HepG2 (cell line): ENCODE data around the gene CUL2. TPM values are rescaled to one million over a fixed set of nuclear protein-coding genes. Genes with fewer than 3 reads are reported as not detected.

Experiments
- ATAC-seq: fragments of 200-7000 bp; cut with Tn5 transposase; 3 replicates; pipeline ENCODE4 v1.9.1; 2020; ENCODE audit warnings: mild to moderate bottlenecking, moderate library complexity
- BruUV-seq: library from RNA; stranded (reverse); fragments of 400-500 nt; replicated peaks from 2 replicates; lab custom pipeline; 2021; lab: Mats Ljungman, UMichigan
- CTCF ChIA-PET: fragments of 300-600 bp; formaldehyde crosslinking; extraction: SDS; loops from one replicate; lab custom pipeline; 2021; ENCODE audit warnings: low total read pairs, inconsistent platforms, low intra/inter-chr PET ratio; lab: Yijun Ruan, JAX
- POLR2A ChIA-PET: fragments of 350-600 bp; sonication (Branson Sonifier 250); formaldehyde crosslinking; loops from one replicate; lab custom pipeline; 2020; ENCODE audit warnings: antibody characterized with exemption, inconsistent platforms; lab: Yijun Ruan, JAX
- DNase-seq: peaks from one replicate; pipeline ENCODE4 v3.0.0-alpha.2; 2015; ENCODE audit warnings: low spot score
- FAIRE-seq: peaks from 3 replicates; lab custom pipeline; 2011; peaks lifted over from hg19 to GRCh38; lab: Jason Lieb, UNC
- H2AFZ ChIP-seq: one replicate; pipeline ENCODE4 v1.6.1; 2011; ENCODE audit warnings: low read length, inconsistent platforms
- H3K27ac ChIP-seq: fragments of 300-600 bp; 3 replicates; pipeline ENCODE4 v1.8.0; 2011; ENCODE audit warnings: mixed run types, mild to moderate bottlenecking, mixed read lengths, low read length, inconsistent platforms; ENCODE audit not compliant: insufficient read depth; ENCODE audit errors: extremely low read length
- H3K27me3 ChIP-seq, 2 experiments: fragments of 200-600 bp in 1 of 2; 2 replicates in 1 of 2; 3 replicates in 1 of 2; pipeline versions ENCODE4 v1.6.0 to v1.8.0; 2011; ENCODE audit warnings: low read length in 2 of 2, mild to moderate bottlenecking in 2 of 2, moderate library complexity in 2 of 2, inconsistent platforms in 1 of 2; ENCODE audit not compliant: insufficient read depth in 2 of 2, control insufficient read depth in 1 of 2
- H3K36me3 ChIP-seq, 2 experiments: fragments of 200-600 bp in 1 of 2; replicated peaks in 1 of 2; 2 replicates in 1 of 2; 3 replicates in 1 of 2; pipeline versions ENCODE4 v1.5.1 to v1.8.0; 2011; ENCODE audit warnings: low read length in 2 of 2, inconsistent platforms in 1 of 2; ENCODE audit not compliant: insufficient read depth in 2 of 2, control insufficient read depth in 1 of 2
- H3K4me1 ChIP-seq: 2 replicates; pipeline ENCODE4 v1.5.1; 2012; ENCODE audit warnings: low read length, inconsistent platforms; ENCODE audit not compliant: insufficient read depth
- H3K4me2 ChIP-seq: 2 replicates; pipeline ENCODE4 v1.6.0; 2011; ENCODE audit warnings: low read depth, low read length, inconsistent platforms
- H3K4me3 ChIP-seq, 3 experiments: fragments of 200-600 bp in 1 of 3; sonication (generic), shearing (Covaris generic) in 1 of 3; replicated peaks in 1 of 3; 2 replicates each; pipeline ENCODE4 v1.5.1; 2011 to 2016; ENCODE audit warnings: low read length in 3 of 3, inconsistent platforms in 2 of 3, low read depth in 2 of 3, mild to moderate bottlenecking in 2 of 3, control low read depth in 1 of 3, mixed read lengths in 1 of 3; ENCODE audit not compliant: insufficient read depth in 1 of 3
- H3K79me2 ChIP-seq: one replicate; pipeline ENCODE4 v1.6.1; 2011; ENCODE audit warnings: low read length, inconsistent platforms; ENCODE audit not compliant: insufficient read depth
- H3K9ac ChIP-seq: 2 replicates; pipeline ENCODE4 v1.6.0; 2011; ENCODE audit warnings: mild to moderate bottlenecking, low read depth, low read length, inconsistent platforms; ENCODE audit not compliant: insufficient read depth
- H3K9me3 ChIP-seq: 2 replicates; pipeline ENCODE4 v1.5.1; 2012; ENCODE audit warnings: mild to moderate bottlenecking, low read length
- H4K20me1 ChIP-seq: 2 replicates; pipeline ENCODE4 v1.6.0; 2011; ENCODE audit warnings: inconsistent platforms, mild to moderate bottlenecking, low read length, moderate library complexity; ENCODE audit not compliant: insufficient read depth
- E2F1 ChIP-seq: sonication (generic); formaldehyde crosslinking; IDR thresholded peaks from 2 replicates; pipeline ENCODE4 v1.5.0; 2020; ENCODE audit warnings: missing genetic modification reagents
- HNF4A ChIP-seq: sonication (generic); formaldehyde crosslinking; IDR thresholded peaks from 2 replicates; pipeline ENCODE4 v1.4.0; 2020; ENCODE audit warnings: missing genetic modification reagents
- MAFF ChIP-seq: IDR thresholded peaks from 2 replicates; pipeline ENCODE4 v1.6.1; 2011; ENCODE audit warnings: low read depth, low read length, improper control_type of control experiment
- MAFK ChIP-seq, 2 experiments: IDR thresholded peaks in 1 of 2; conservative IDR thresholded peaks in 1 of 2; 2 replicates each; pipeline ENCODE4 v1.6.1; 2011; ENCODE audit warnings: improper control_type of control experiment in 2 of 2, low read length in 2 of 2
- MXD3 ChIP-seq: IDR thresholded peaks from 2 replicates; pipeline ENCODE4 v1.6.1; 2016; ENCODE audit warnings: mild to moderate bottlenecking, missing biosample characterization, missing genetic modification reagents
- TEAD3 ChIP-seq: optimal IDR thresholded peaks from 2 replicates; pipeline ENCODE3; 2016; ENCODE audit warnings: borderline replicate concordance
- ZBTB44 ChIP-seq: sonication (generic); formaldehyde crosslinking; IDR thresholded peaks from 2 replicates; pipeline ENCODE4 v1.4.0; 2020; ENCODE audit warnings: missing genetic modification reagents
- ZNF253 ChIP-seq: sonication (generic); formaldehyde crosslinking; IDR thresholded peaks from 2 replicates; pipeline ENCODE4 v1.8.0; 2022; ENCODE audit warnings: mild to moderate bottlenecking, missing genetic modification reagents, borderline replicate concordance
- WGBS: methylation state at CpG from one replicate; pipeline ENCODE4 v1.1.6; 2017; ENCODE audit warnings: low lambda C conversion rate; 5-methylcytosine and 5-hydroxymethylcytosine counted together
- in situ Hi-C: cut with HindIII; loops from 2 replicates; pipeline ENCODE4 v1.10.0; 2017; ENCODE audit warnings: low pct_unique_long_range_greater_than_20kb; ENCODE audit not compliant: extremely low pct_ligation_motif_present
- intact Hi-C: fragments of 100-400 bp; cut with micrococcal nuclease; formaldehyde crosslinking; loops from one replicate; pipeline ENCODE4 v1.10.0; 2022; ENCODE audit not compliant: unreplicated experiment
- polyA plus RNA-seq, 8 experiments: library from polyadenylated mRNA; depleted of rRNA in 3 of 8; stranded (reverse) in 7 of 8; unstranded in 1 of 8; fragments of >200 nt; fragmentation: Illumina TruSeq in 4 of 8; extraction: Trizol in 4 of 8; gene quantifications; 2 replicates each; pipeline versions ENCODE4 v1.2.1 to v1.2.3, GENCODE V29; 2011 to 2016; ENCODE audit warnings: low read depth in 4 of 8, missing spikeins in 1 of 8, mixed read lengths in 1 of 8; ENCODE audit not compliant: insufficient read depth in 1 of 8
- total RNA-seq, 5 experiments: library from RNA; depleted of rRNA; stranded (reverse); fragments of >200 nt; fragmentation: Illumina TruSeq; extraction: Trizol; gene quantifications; 2 replicates each; pipeline ENCODE4 v1.2.3, GENCODE V29; 2016; ENCODE audit warnings: low read depth in 1 of 5

Gene CUL2
- total and polyA plus RNA-seq, 2 of the 13 experiments (the other 11 are each of a cell fraction or from before 2014, with no cell fraction given): 9.6 to 33.1 TPM

GRCh38 chr10:34999532-34999931 lies 90.6 kb downstream of the CUL2 start (continued):
- TF ChIP-seq MXD3 (CRISPR knock-in tag): no peak
- TF ChIP-seq HNF4A: 0 out of 2 replicates have a peak, but pooled peaks have one; percentile 43
- peak; percentile 62 for TF ChIP-seq TEAD3 (CRISPR knock-in tag)
- TF ChIP-seq ZNF253 (CRISPR knock-in tag): no peak
- no peak for TF ChIP-seq ZBTB44 (CRISPR knock-in tag)

GRCh38 chr10:34998940-34999339 lies 91.2 kb downstream of the CUL2 start:
- Histone ChIP-seq H4K20me1 (no peaks in the 10 kb centered on the region), H3K27ac (no peak overlapping the region), H3K36me3 (no peaks in the 10 kb centered on the region), H3K79me2 (no peaks in the 10 kb centered on the region)
- ATAC-seq: no peak
- no peak for FAIRE-seq
- CTCF ChIA-PET: no interaction called here
- peak; percentile 58 for TF ChIP-seq MAFF
- no peak for TF ChIP-seq E2F1 (CRISPR knock-in tag)
- peak; percentile 50 to 72; a peak in 3 of 4 replicates for TF ChIP-seq MAFK (conservative IDR thresholded peaks at IDR 0.05 in 1 of 2, IDR thresholded peaks at IDR 0.05 in 1 of 2; ENCODE audit: low read length in 2 of 2)
- TF ChIP-seq, all 625 proteins: peak for 2
- POLR2A ChIA-PET: no interaction called here
- no peak overlapping the region for H2AFZ ChIP-seq
- H3K4me3 ChIP-seq: no peak overlapping the region
- no TSS peak for BruUV-seq
- in situ Hi-C loops: no loop called here
- H3K9ac ChIP-seq: no peak overlapping the region
- H3K4me2 ChIP-seq: no peak overlapping the region
- DNase-seq: no peak
- intact Hi-C loops: loop anchor here (5.0 to 10.0 kb wide), 2 partner anchors 223 to 1886 kb away; no protein-coding TSS in a partner anchor
- WGBS: 88% methylated on average over 3 of the region's 3 CpGs
- H3K4me1 ChIP-seq: peaks cover 25% of the 10 kb centered on the region
- H3K9me3 ChIP-seq: no peaks in the 10 kb centered on the region
- no peaks in the 10 kb centered on the region for H3K27me3 ChIP-seq
